ENCODE results near the gene CMC1.
"Not testable (repeated sequence)": the region's sequence is repeated elsewhere in the genome, so short reads cannot be mapped to it uniquely, and the experiment has no call there.

The CMC1 gene

GRCh38 chr3:28241221-28242160 is at the start of gene CMC1:
CMC1 (plus strand) TSS chr3:28241619; CDS start chr3:28241794, 175 bp downstream.
- H3K27ac ChIP-seq = peak within 1 kb of the TSS; percentile 71
- TF ChIP-seq ZFX (IDR thresholded peaks at IDR 0.05; ENCODE audit: borderline replicate concordance) = no peak
- TF ChIP-seq, protein P1, sequence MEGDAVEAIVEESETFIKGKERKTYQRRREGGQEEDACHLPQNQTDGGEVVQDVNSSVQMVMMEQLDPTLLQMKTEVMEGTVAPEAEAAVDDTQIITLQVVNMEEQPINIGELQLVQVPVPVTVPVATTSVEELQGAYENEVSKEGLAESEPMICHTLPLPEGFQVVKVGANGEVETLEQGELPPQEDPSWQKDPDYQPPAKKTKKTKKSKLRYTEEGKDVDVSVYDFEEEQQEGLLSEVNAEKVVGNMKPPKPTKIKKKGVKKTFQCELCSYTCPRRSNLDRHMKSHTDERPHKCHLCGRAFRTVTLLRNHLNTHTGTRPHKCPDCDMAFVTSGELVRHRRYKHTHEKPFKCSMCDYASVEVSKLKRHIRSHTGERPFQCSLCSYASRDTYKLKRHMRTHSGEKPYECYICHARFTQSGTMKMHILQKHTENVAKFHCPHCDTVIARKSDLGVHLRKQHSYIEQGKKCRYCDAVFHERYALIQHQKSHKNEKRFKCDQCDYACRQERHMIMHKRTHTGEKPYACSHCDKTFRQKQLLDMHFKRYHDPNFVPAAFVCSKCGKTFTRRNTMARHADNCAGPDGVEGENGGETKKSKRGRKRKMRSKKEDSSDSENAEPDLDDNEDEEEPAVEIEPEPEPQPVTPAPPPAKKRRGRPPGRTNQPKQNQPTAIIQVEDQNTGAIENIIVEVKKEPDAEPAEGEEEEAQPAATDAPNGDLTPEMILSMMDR (IDR thresholded peaks at IDR 0.05) = no peak

DNA sequence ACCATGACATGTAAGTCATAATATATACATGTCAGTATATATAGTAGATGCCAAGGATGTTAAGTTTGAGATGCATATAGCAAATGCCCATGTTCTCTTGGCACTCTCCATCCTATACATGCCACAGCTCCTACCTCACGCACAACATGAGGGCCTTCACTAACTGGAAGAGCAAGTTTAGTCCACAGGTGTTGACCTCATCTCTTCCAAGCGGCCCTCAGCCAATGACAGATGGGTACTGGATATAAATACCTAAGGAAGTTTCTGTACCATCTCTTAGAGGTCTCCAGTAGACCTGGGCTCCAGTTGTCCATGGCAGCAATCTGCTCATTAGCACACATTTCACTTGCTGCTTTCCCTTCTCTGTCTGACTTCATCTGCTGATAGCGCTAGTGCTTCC is 43.3 kb upstream of the CMC1 start:
- TF ChIP-seq, protein P1 (IDR thresholded peaks at IDR 0.05) = no peak
- no peak for TF ChIP-seq ZFX (IDR thresholded peaks at IDR 0.05; ENCODE audit: borderline replicate concordance)
- H3K27ac ChIP-seq = no peak overlapping the region

DNA sequence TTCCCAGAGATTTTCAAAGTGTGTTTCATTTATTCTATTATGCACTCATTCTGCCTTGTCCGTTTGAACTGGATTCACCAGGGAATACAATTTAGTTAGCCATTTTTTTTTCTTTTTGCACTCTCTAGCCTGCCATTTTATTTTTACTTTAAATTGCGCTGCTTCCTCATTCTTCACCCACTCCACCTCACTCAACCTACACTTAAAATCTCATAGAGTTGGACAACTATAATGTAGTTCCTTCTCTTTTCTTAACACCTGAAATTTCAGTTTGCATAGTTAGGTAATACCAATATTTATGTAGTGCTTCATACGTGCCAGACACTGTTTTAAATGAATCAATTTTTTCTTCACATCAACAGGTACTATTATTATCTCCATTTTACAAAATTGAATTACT is 42.4 kb upstream of the CMC1 start:
- no peak for TF ChIP-seq ZFX (IDR thresholded peaks at IDR 0.05; ENCODE audit: borderline replicate concordance)
- TF ChIP-seq, protein P1 (IDR thresholded peaks at IDR 0.05) = no peak
- no peak overlapping the region for H3K27ac ChIP-seq

GRCh38 chr3:28199643-28200042 is 41.8 kb upstream of the CMC1 start:
- H3K27ac ChIP-seq = not testable (repeated sequence)

GRCh38 chr3:28200366-28200848 is 41.0 kb upstream of the CMC1 start:
- not testable (repeated sequence) for H3K27ac ChIP-seq

DNA sequence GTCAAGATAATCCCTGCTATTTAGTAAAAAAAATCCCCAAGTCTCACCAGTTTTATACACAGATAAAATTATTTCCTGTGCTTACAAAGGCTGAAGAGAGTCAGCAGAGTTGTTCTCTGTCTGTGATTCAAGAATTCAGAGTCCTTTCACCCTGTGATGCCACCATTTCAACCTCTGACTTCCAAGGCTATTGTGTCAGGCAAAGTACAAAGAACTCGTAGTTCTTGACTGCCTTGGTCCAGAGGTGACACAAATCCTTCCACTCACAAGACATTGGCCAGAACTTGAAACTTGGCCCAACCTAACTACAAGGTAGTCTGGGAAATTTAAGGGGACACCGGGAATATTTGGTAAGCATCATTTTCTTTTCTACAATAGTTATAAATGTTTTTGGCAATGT is 34.9 kb upstream of the CMC1 start:
- H3K27ac ChIP-seq = no peak overlapping the region
- no peak for TF ChIP-seq ZFX (IDR thresholded peaks at IDR 0.05; ENCODE audit: borderline replicate concordance)
- TF ChIP-seq, protein P1 (IDR thresholded peaks at IDR 0.05) = no peak

DNA sequence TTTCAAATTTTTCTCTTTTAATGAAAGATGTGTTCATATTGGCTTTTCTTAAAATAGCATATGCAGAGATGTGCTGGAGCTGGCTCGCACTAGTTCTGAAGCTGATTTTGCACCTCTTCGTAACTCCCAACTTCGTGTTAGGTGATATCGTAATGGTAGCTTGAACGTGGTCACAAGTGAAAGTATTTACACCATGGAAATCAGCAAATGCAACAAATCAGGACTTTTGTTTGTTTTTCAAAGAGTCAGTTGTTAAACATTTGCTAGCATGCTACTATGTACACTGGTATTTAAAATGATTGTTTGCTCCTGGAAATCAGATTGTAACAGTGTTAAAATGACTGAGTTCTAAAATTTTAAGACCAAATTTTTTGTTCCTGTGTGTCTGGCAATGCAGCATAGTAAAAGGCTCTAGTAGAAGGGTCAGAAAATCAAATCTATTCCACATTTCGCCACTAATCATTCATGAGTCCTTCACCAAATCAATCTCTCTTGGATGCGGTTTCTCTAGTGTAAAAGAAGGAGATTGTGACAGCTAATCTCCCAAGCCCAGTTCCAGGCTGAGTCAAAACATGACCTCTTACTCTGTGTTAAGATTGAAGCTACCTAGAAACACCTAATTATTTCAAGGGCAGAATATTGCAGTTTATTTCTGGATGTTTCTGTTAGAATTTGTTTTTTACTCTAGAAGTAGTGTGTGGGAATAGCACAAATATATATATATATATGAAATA is 34.3 kb upstream of the CMC1 start:
- TF ChIP-seq, protein P1 (IDR thresholded peaks at IDR 0.05) = no peak
- TF ChIP-seq ZFX (IDR thresholded peaks at IDR 0.05; ENCODE audit: borderline replicate concordance) = no peak
- no peak overlapping the region for H3K27ac ChIP-seq
